HG03558 (cell line): ENCODE results near the gene OPN3.

Experiments
- ATAC-seq: cut with Tn5 transposase; IDR thresholded peaks from one replicate; pipeline ENCODE4 v1.9.1; 2021; ENCODE audit warnings: moderate number of reproducible peaks; ENCODE audit not compliant: unreplicated experiment; ENCODE audit errors: extremely low read depth

OPN3 gene

DNA sequence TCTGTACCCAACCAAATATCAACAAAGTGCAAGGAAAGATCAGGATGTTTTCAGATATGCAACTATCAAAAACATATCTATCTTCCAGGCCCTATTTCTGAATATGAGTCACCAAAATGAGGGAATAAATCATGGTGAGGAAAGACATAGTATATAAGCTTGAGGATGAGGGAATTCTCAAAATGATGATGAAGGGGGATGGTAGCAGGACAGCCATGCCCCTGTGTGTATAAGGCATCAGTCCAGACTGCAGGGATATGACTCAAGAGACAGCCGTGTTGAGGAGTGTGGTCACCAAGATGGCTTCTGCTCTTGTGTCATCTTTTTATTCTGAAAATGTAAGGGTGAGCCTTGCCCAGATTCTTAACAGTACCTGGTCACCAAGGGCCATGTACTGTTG is 7.5 kb upstream of the OPN3 start:
- ATAC-seq: no peak

DNA sequence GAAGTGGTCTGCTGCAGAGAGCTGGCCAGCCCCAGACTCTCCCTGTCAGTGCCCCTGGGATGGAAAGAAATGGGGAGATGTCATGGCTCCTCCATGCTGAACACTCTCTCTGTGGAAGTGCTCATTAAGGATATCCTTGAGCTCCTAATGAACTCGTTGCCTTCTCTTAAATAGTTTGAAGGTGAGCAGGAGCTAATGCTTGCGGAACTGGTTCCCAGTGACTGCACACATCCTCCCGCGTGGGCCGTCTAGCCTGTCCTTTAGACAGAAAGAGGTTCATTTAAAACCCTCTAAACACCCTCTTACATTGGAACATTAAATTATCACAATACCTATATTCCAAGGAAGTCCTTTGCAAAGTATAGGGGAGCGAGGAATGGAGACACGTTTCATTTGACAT is 6.0 kb upstream of the OPN3 start:
- ATAC-seq: no peak

DNA sequence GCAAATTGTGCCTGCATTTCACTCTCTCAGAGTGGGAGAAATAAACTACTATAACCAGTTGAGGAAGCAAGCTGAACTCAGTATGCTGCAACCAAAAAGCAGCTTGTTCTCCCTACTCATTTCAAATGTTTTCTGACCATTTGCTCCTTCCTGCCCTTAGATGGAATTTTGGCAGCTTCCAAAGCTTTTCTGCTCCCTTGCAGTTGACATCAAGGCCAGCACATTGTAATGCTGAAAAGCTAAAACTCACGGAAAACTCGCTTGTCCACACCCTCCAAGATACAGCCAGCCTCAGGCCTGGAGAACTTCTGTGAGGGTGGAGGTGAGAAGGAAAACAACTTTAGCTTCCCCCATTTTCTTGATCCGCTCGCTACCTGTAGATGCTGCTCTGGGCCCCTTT is 5.0 kb upstream of the OPN3 start:
- ATAC-seq: no peak

DNA sequence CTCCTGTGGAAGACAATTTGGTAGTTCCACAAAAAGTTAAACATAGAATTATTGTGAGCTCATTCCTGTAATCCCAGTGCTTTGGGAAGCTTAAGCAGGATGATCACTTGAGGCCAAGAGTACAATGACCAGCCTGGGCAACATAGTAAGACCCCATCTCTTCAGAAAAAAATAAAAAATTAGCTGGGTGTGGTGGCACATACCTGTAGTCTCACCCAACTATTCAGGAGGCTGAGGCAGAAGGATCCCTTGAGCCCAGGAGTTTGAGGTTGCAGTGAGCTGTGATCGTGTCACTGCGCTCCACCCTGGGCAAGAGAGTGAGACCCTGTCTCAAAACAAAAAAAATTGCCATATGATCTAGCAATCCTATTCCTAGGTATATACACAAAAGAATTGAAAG is 4.1 kb upstream of the OPN3 start:
- ATAC-seq: no peak

DNA sequence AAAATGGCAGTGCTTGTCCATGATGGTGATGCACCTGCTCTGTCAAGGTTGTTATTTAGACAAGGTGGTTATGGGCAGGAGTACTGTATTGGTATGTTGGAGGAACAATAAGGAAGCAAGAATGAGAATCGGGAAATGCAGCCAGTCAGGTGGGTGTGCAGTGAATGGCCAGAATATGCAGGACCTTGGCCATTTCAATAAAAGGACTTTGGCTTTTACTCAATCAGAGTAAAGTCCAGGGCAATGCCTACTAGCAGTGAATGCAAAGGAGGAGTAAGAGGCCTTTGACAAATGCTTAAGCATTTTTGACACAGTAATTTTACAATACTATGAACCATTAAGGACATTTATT is 2.4 kb upstream of the OPN3 start:
- ATAC-seq: no peak

DNA sequence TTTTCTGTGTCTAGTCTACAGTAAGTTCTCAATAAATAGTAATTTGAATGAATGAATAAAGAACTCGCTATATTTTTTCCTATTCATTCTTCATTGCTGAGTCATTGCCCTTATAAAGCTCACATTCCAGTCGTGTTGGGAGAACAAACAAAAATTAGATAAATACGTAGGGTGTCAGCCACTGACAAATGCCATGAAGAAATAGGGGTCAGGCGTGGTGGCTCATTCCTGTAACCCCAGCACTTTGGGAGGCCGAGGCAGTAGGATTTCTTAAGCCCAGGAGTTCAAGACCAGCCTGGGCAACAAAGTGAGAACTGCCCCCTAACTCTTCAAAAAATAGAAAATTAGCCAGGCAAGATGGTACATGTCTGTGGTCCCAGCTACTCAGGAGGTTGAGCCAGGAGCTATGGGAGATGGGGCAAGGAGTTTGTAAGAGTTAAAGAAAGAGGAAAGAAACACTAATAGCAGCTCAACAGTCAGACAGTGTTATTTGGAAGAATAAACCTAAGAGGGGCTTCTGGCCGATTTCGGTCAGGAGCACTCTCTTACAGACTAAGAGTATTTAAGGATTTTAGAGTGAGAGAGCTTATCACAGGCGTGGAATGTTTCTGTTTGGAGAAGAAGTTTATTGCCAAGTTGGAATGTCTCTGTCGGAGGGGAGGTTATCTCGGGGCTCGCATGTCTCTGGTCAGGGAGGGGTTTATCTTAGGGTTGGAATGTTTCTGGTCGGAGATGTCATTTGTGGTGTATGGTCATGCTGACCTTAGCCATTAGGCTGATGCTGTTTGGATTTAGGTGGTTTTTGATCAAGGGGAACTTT is 1.8 kb upstream of the OPN3 start:
- no peak for ATAC-seq

DNA sequence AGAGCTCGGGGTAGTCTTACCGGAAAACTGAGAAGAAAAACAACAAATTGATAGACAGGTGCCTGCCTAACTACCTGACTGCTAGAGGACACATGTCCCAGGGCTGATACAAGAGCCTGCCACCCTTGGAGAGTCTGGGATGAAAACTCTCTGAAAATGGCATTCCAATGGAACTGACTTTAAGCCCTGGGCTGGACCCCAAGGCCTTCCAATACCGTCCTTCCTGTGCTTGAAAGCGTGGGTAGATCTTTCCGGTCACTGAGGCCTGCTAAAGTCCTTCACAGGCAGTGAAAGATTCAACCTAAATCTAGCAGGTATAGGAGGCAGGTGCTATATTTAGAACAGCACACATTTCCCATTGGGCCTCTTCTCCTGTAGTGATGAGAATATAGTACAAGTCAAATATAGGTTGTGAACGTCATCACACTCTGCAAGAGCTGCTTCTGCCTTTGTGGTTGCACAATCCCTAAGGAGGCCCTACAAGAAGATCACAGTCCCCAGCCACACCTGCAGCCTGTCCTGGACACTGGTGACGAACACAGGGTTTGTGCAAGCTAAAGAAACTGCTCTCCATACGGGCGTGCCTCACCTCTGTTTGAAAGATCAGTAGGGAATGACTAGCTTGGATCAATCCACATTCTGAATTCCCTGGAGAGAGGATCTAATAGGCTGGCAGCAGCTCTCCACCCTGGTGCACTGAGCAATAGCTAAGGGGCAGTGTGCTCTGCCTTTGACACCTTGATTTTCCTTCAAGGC is 876 bp upstream of the OPN3 start:
- ATAC-seq: no peak

DNA sequence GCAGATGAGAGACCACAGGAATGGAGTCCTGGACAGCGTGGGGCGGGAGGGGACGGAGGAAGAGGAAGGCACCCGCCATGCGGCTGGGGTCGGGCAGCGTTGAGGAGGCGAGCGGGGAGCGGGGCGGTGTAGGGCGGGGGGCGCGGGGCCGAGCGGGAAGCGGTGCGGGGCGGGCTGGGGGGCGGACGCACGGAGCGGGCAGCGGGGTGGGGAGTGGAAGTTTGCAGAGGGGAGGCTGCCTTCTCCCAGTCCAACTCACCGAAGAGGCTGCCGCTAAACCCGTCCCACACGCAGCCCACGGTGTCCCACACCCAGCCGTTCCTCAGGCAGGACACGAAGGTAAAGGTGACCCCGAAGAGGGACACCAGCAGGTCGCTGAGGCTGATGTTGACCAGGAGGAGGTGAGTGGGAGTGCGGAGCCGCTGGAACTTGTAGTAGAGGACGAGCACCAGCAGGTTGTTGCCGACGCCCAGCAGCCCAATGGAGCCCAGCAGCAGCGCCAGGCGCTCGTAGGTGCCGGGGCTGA is 483 bp downstream of the OPN3 start:
- peak; percentile 38 for ATAC-seq

DNA sequence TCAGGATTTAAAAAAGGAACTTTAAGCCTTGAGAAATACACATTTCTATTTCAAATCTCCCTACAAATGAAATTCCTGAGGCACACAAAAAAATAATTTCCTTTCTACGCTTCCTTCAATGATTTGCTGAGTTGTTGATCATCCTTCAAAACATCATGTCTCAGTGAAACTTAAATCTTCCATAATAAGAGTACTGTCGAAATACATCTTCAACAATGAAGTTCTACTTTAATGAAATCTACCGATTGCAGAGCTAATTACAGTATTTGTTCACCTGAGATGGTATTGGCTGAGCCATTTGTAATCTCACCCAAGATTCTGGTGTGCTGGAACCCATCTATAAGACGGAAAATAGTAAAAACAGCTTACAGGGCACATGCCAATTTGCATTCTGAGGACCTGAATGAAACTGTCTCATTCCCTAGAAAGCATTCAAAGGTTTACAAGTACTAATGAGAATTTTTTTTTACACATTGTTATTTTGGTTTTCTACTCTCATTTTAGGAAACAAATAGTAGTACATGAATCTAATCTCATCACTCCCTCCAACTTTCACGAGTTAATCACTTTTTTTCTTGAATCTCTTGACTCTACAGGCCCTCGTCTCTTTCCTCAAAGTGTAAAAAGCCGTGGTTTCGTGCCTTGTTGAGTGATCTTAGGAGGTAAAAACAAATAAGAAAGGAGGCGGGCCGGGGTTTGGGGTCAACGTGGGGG is 1.1 kb downstream of the OPN3 start:
- ATAC-seq: no peak

DNA sequence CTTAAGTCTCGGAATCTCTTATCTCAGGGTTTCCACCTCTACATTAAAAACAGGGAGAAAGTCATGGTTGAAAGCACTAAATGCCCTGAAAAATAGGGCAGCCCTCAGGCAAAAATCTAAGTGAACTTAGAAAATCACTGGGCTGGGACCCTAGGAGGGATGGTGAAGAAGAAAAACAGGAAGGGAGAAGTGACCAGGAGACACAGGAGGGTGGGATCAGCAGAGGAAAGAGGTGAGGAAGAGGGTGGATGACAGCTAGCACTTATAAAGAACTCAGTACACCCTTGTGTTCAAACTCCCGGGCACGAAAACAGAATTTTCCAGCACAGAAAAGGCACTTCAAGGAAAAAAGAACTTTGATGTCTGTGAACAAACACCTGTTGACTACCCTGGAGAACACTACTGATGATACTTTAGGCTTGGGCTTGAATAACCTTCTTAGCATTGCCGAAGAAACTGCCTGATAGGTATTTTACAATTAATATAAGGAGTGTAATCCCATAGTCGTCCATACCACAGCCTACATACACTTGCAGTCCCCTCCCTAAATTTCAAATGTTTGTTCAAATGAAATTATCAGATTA is 2.0 kb downstream of the OPN3 start:
- no peak for ATAC-seq

DNA sequence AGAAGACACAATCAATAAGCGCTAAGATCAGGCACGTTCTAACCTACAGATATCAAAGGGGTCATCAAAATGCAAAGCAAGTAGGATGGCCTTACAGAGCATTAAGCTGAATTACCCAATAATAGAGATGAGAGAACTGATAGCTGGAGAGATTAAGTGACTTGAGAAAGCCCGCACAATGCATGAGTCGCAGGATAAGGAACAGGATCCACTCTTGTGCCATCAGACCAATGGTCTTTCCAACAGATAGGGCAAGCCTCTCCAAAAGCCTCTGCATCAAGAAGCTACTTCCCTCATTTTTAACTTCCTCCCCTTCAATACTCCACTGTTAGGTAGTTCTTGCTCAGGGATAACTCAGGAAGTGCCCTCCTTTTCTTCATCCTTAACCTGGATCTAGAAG is 2.6 kb downstream of the OPN3 start:
- no peak for ATAC-seq

DNA sequence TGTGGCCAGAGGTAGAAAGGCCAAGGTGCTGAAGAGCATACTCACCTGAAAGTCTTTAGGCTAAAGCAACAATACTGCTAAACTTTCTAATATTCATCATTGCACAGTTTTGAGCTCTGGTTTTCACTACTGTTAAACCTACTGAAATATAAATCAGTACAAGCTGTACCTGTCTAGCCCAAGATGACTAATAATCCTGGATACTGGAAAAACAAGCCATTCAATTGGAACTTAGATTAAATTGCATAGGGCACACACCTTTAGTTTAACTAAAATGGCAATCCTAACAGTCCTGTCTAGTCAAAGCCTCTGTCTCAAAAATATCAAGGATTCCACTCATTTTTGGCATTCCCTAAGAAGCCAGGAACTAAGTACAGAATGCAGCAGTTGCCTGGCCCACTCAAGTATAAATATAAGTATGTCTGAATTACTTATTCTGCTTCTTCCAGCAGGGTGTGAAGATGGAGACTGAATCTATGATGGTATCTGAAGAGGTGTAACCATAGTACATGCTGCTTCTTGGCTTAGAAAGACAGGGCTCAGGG is 3.1 kb downstream of the OPN3 start:
- no peak for ATAC-seq

DNA sequence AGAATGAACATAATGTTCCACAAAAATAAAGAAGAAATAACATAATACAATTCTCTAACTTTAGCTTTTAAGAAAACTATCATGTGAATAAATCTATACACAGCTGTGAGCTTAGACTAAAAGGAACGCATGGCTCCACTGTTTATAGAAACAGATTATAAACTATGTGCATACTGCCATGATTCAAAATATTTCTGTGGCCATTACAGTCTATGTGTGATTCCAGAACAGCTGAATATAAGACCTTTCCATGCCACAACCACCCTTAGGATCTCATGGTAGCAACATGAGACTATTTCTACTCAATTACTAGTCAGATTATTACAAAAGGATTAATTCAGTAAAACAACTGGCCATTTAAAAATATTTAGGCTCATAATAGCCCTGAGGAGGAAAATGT is 3.9 kb downstream of the OPN3 start:
- no peak for ATAC-seq

DNA sequence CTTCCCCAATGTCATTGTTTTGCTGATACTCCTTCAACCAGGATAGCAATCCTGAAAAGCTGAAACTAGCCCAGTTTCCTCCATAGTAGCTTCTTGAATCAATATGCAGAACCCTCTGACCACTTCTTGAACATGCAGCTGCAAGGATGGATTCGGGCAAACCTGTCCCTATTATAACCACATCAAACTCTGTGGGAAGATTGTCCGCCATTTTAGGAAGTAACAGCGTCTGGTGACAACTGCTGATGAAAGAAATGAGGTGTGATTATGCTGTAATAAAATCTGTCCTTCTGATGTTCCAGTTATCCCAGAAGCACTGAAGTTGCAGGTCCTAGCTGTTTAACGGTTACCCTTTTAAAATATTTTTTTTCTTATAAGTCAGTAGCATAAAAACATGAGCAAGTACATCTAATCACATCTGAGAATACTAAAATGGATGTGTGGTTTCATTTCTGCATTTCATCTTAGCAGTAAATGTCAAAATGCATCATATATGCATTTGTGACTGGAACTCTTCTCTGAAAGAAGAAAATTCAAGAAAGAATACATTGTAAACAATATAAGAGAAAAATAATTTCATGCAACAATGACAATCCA is 4.5 kb downstream of the OPN3 start:
- no peak for ATAC-seq

DNA sequence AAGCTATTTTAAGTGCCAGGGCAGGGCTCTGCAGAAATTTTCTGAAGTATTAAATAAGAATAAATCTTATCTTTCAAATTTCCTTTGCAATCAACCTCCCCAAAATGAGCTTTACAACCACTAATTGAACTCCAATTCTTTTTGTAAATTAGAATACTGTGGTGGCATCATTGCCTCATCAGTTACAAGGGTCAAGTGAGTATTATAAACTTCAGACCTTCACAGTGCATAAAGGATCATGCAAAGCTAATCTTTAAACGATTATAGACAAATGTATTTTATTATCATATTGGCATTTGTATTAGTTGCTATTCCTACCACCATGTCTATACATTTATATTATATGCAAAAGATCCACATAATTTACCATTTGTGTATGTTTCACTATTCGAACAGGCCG is 7.2 kb downstream of the OPN3 start:
- ATAC-seq: no peak

DNA sequence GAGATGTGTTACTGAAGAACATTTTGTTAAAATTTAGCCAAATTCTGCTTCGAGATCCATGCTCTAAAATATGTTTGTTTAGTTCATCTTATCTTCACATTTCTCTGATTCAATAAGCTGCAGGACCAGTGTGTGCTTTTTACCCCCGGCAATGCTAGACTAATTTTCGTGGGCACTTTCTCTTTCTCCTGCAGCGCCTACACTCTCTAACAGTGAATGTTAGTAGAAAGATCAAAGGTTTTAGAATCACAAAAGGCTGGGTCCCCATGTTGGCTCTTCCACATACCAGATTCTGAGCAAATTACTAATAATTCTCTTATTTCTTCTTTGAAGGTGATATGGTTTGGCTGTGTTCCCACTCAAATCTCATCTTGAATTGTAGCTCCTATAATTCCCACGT is 8.5 kb downstream of the OPN3 start:
- no peak for ATAC-seq

DNA sequence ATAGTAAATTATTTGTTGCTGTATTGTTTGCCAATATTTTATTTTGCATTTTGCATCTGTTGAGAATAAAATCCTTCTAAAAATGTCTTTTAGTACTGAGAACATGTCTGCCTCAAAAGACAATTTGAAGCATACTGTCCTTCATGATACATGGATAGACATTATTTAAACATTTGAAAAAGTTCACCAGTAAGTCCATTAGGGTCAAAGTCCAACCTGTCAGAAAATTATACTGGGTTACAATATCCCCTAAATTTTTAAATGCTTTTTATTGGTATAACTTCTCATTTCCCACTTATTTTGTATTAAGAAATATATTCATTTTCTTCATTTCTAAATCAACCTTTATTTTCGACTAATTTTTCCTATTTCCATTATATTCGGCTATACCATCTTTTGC is 9.3 kb downstream of the OPN3 start:
- no peak for ATAC-seq

DNA sequence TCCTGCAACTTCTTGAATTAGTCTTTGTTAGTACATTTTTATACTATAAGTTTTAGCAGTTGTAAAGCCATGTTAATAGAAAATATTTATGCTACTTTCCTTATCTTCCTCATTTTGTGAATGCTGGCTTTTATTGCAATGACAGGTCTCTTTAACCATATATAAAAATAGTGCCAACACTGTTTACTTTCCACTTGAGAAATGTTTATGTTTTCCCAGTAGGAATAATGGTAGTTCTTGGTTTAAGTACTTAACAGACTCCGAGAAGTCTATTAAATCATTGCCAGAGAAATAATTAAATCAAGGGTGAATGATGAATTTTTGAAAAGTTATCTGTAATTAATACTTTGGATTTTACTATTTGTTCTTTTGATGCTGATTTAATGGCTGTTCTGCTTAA is 9.7 kb downstream of the OPN3 start:
- no peak for ATAC-seq

DNA sequence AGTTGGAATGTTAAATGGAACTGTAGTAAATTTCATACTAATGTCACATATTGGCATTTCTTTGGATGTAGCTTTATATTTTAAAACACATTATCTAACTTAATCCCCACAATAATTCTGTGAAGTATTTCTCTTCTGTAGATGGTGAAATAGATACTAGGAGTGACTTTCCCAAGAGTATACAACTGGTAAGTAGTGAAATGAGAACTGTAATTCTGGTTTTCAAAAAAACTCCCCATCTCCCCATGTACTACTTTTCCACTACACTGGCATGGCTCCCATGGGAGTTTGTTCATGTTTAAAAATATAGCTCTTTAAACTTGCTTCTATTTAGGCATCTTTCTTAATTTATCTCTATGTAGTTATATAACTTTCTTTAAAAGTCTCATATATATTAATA is 10.2 kb downstream of the OPN3 start:
- no peak for ATAC-seq
